Stimulated activated naive CD4-positive, alpha-beta T cell (primary cell): ENCODE data around the gene CRIM1.

ENCODE experiments used
- DNase-seq, 6 experiments: peaks; one replicate each; lab custom pipeline; 2025; lab: John Stamatoyannopoulos, UW

Gene CRIM1

DNA sequence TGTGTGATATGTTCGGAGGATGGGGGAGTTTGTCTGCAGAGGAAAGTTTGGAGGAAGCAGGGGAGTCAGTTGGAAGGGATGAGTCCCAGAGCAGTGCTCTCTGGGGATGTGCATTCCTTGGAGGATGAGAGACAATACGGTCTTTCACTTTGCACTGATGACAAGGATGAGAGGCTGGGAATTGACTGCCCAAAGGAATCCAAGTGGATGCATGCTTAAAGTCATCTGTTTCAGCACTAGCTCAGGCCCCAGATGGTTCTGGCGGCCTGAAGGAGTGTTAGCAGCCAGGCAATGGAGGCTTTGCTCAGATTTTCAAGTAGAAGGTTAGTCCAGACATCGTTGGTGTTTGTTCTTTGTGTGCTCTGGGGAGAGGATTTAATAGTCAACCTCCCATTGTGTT lies 100.2 kb downstream of the CRIM1 start:
- no peak for DNase-seq

DNA sequence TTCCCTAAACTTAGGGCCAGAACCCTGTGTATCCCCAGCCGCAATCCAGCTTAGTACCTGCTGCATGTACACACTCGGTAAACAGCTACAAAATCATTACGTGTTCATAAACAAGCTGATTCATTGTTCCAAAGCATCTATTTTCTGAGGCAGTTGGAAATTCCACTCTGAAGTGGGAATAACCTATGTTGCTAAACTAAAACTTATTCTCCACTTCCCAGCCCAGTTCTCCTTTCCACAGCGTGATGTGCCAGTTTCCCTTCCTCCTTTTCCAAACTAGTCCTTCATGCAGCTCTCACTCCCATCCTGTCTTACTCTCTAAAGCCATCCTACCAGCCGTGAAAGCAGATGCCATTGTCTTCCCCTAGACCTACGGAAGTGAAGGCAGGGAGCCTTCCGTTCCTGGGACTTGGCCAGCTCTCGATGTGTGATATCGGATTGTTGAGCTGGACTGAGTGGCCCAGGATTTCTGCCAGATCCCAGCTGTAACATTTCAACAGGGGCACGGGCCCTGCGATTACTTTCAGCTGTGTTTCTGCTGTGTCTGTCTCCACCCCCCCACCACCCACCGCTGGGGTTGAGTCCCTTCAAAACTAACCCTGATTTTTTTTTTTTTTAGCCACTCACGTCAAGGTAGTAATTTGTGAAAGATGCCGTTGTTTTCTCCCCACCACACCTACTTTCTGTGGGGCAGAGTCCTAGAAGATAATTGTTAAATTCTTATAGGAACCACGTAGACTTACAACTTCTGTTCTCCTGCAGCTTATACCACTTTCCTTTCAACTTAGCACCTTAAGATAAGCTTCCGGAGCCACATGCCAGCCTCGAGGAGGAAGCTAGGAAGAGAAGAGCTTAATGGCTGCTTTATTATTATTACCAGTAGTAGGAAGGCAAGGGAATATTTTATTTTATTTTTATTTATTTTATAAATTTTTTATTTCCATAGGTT lies 100.9 kb downstream of the CRIM1 start:
- DNase-seq = no peak

DNA sequence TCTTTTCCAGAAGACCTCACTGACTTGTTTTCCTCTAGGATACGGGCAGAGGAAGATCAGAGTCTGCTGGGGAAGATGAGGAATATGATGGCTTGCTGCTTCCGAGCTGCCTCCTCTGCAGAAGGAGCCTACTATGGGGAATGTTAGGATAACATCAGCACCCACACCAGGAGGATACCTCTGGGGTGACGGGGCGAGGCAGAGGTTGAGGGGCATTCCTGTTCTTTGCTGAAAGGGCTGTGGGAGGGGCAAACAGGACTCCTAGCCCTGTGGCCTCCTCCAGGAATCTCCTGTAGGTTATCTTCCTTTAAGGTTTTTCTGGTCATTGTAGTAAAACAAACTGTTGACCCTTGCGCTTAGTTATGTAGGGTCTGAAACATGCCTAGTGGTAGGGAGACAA lies 102.5 kb downstream of the CRIM1 start:
- DNase-seq = no peak

GRCh38 chr2:36459725-36460137 lies 104.2 kb downstream of the CRIM1 start:
- DNase-seq = no peak

GRCh38 chr2:36461039-36461681 lies 105.6 kb downstream of the CRIM1 start:
- DNase-seq = peak in 1 of 6 experiments; percentile 22

- no peak for DNase-seq
These were observed 106.8 kb downstream of the CRIM1 start for GRCh38 chr2:36462311-36462935.

- DNase-seq = no peak
These were observed 107.8 kb downstream of the CRIM1 start for GRCh38 chr2:36463365-36463764.

- DNase-seq = no peak
These were observed 108.6 kb downstream of the CRIM1 start for GRCh38 chr2:36464006-36464721.

DNA sequence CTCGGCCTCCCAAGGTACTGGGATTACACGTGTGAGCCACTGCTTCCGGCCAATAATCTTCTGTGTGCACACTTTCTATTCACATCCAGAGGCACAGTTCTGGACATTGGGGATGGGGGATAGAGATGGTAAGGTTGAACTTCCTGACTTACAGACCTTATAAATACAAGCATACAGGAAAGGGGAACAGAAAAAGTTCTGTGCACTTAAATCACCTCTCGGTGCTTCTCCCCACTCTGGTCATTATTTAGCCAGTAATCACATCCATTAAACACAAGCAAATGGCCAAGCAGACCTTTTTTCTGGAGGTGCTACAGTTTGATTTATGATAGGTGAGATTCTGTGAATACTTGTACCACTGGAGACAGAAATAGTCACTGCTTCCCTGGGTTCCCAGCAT lies 110.6 kb downstream of the CRIM1 start:
- no peak for DNase-seq

DNA sequence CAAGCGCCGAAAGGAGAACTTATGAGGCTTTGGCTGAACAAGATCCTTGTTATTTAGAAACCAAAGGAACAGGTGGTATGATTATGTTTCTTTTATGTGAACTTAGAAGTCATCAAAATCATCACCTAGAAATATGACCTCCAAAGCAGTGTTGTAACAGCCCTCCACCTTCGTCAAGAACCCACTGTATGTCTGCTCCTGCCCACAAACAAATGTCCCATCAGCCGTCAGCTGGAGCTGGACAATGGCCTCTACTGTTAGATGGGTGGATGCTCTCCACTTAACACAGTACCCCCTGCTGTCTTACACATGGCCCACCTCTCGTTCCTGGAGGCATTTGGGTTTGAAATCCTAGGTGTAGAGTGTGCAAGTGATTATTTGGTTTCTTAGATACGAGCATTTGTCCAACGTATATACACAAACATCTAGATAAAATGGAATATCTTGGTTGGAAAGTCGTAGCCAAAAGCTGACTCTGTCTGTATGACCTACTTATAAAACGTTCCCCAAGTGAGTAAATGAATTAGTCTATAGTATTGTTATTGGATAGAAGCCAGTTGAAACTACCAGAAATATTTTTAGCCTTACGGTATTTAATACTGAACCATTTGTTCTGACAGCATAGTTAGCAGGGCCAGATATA lies 113.0 kb downstream of the CRIM1 start:
- DNase-seq = no peak

DNA sequence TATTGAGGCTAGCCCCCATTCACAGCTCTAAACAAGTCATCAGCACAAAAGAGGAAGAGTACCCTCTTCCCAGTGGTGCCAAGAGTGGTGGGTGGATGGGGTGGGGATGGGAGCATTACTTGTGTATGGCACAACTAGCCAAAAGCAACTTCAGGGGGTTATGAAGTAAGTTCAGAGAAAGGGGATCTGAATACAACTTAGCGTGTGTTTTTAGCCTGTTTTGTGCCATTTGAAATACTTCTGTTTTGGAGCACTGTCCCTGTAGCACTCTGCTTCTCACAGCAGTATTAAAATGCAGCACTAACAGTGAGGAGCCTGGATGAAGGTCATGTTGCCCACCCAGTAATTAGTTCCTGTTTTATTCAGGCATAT lies 113.5 kb downstream of the CRIM1 start:
- no peak for DNase-seq

DNA sequence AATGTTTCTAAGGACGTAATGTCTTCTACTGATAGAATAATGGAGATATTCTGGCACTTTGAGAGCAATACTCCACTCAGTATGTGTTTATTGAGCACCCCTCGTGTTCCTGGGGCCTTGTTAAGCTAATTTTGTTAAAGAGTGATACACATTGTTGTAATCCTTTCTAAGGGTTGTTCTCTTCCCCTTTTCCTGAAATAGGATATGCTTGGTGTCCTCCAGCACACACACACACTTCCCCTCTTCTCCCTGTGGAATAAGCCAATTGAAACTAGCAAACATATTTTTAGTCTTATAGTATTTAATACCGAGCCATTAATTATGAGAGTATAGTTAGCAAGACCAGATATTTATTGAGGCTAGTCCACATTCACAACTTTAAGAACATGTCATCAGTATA lies 114.1 kb downstream of the CRIM1 start:
- no peak for DNase-seq

DNA sequence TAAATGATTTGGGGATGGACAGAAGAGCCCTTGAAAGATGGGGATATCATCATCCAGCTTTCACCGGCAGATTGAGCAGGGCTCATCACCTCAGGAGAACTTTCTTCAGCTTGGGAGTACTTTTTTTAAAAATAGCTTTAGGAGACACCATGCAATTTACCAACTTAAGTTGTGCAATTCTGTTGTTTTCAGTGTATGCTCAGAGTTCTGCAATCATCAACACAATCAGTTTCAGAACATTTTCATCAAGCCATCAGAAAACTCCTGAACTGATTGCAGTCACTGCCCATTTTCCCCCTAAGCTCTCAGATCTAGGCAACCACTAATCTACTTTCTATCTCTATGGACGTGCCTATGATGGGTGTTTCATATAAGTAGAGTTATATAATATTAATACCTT lies 117.7 kb downstream of the CRIM1 start:
- DNase-seq = no peak

GRCh38 chr2:36476411-36476810 lies 120.8 kb downstream of the CRIM1 start:
- no peak for DNase-seq

GRCh38 chr2:36477315-36477714 lies 121.7 kb downstream of the CRIM1 start:
- DNase-seq = no peak

GRCh38 chr2:36477746-36478145 lies 122.2 kb downstream of the CRIM1 start:
- DNase-seq = no peak

- DNase-seq = no peak
These were observed 122.8 kb downstream of the CRIM1 start for GRCh38 chr2:36478332-36478738.

- DNase-seq = no peak
These were observed 123.4 kb downstream of the CRIM1 start for GRCh38 chr2:36478999-36479398.

DNA sequence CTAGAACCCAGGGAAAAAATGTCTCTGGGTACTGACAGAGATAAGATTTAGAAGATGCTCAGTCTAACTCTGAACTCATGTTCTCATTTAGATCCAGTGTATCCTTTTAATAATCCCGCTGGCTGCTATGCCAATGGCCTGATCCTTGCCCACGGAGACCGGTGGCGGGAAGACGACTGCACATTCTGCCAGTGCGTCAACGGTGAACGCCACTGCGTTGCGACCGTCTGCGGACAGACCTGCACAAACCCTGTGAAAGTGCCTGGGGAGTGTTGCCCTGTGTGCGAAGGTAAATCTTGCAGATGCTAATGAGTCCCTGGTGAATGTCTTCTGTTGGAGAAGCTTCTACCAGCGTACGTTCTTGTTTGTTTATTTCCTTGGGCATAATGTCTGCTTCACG lies 123.8 kb downstream of the CRIM1 start:
- DNase-seq = no peak

DNA sequence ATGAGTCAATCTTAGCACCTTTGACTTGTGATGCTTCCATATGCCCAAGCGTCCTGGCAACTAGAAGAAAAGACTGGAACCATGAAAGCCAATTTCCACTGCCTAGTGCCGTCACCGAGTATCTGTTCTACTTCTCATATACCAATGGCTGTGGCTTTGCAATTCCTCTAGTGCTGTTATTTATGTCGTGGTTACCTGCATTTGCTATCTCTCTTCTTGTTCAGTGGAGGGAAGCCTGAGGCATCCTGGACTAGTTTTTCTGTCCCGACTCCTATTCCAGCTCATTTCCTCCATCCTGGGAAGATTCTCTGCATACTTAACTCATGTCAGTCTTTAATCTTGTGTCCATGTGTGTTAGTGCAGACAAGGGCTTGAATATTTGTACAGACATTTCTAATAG lies 124.5 kb downstream of the CRIM1 start:
- no peak for DNase-seq

DNA sequence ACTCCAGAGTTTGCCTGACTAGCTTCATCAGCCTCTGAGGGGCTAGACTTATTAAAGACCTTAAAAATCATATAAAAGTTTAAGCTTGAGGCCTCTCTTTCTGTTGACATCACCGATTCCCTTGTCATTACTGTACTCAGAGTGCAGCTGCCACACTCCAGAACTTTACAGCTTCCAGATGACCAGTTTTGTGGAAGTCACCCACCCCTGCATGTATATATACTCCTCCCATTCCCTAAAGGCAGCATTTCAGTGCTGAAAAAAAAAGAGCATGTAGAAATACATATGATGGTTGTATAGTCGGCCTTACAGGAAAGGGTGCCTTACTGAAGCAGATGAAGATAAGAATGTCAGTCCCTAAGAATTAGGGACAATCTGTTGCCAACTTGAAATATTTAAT lies 125.1 kb downstream of the CRIM1 start:
- no peak for DNase-seq

GRCh38 chr2:36481709-36482108 lies 126.1 kb downstream of the CRIM1 start:
- DNase-seq = no peak
